C4-2B (cell line): Measurements from ENCODE around the gene NEDD4L.

Source experiments
- H3K27ac ChIP-seq: fragments of 450-650 bp; 2 replicates; pipeline ENCODE4 v1.5.1; 2017
- ZFX ChIP-seq: fragments of 450-650 bp; IDR thresholded peaks from 2 replicates; pipeline ENCODE4 v1.6.1; 2017
- TF ChIP-seq, protein P1 (sequence below): fragments of 450-650 bp; conservative IDR thresholded peaks from 2 replicates; pipeline ENCODE4 v1.5.1; 2017; ENCODE audit warnings: mild to moderate bottlenecking

The NEDD4L gene

DNA sequence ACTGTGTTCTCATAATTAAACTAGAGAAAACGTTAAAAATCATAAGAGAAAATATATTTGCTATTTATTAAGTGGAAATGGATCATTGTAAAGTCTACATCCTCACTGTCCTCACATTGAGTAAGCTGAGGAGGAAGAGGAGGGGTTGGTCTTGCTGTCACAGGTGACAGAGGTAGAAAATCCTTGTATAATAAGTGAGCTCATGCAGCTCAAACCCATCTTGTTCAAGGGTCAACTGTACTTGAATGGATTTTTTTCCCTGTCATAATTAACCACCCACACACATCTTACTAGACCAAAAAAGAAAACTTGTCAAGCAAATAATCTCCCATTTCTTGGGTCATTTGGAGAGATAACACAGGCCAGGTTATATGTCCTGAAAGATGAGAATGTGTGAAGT is 231.2 kb downstream of the NEDD4L start:
- peak overlapping the region; percentile 53 for H3K27ac ChIP-seq
- no peak for TF ChIP-seq ZFX
- TF ChIP-seq, protein P1, sequence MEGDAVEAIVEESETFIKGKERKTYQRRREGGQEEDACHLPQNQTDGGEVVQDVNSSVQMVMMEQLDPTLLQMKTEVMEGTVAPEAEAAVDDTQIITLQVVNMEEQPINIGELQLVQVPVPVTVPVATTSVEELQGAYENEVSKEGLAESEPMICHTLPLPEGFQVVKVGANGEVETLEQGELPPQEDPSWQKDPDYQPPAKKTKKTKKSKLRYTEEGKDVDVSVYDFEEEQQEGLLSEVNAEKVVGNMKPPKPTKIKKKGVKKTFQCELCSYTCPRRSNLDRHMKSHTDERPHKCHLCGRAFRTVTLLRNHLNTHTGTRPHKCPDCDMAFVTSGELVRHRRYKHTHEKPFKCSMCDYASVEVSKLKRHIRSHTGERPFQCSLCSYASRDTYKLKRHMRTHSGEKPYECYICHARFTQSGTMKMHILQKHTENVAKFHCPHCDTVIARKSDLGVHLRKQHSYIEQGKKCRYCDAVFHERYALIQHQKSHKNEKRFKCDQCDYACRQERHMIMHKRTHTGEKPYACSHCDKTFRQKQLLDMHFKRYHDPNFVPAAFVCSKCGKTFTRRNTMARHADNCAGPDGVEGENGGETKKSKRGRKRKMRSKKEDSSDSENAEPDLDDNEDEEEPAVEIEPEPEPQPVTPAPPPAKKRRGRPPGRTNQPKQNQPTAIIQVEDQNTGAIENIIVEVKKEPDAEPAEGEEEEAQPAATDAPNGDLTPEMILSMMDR, result no peak

DNA sequence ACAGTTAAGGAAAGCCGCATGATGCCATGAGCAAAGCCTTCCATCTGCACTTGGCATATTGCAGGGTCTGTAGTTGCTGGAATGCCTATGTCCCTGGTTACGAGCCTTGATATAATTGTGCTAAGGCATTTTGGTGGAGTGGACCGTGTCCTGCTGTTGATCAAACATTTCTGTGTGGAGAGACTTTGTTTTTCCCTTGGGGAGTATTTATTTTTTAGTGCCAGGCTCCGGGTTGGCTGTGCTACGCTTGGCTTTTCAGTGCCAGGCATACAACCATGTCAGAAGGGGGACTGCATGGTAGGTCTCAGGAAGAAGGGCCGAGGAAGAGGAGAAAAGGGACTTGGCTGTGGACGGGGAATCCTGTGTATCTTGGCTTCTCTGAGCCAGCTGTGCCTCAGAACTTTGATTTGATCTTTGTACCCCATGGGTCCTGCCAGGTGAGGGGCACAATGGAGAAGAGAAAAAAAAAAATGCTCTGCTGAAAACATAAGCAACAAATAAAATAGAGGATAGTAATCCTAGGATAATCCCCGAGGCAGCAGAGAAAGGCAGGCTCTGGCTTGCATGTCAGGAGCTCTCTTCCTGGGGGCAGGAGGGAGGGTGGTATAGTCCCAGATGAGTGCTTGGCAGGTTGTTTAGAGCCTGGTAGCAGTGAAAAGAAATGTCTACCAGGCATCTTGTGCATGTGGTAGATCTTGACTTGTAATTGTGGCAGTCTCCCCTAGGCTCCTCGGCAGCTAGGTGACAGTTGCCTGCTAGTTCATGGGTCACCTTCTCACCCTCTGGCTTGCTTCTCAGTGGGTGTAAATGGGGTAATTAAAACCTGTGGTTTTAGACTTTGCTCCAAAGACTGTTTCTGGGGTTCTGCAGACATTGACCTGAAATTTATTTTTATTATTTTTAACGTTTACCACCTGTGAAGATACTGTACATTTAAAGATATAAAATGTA is 233.0 kb downstream of the NEDD4L start:
- H3K27ac ChIP-seq, result peak overlapping the region; percentile 70
- TF ChIP-seq, protein P1, result no peak
- no peak for TF ChIP-seq ZFX

DNA sequence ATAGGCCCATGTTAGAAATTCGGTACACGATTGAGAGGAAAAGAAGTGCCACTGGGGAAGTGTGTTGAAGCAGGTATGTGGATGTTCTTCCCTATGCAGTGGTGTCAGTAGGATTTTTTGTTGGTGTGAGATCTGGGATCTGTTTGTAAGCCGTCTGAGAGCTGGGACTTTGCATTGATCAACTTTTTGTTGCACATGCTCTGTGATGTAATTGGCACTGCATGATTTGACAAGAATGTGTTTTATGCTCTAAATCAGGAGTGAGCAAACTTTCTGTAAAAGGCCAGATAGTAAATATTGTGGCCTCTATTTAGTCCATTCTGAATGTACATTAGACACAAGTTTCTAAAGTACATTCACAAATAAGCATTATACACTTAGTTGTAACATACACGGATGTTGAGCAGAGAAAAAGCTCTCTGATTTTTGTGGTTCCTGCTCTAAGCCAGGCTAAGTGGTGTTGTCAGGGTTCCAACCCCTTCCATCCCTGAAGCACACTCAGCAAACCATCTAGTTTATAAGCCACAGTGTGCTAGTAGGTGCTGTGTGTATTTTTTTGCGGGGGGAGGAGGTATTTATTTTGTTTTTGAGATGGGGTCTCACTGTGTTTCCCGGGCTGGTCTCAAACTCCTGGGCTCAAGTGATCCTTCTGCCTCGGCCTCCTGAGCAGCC is 235.6 kb downstream of the NEDD4L start:
- no peak for TF ChIP-seq ZFX
- TF ChIP-seq, protein P1, result no peak
- H3K27ac ChIP-seq, result peak overlapping the region; percentile 60

DNA sequence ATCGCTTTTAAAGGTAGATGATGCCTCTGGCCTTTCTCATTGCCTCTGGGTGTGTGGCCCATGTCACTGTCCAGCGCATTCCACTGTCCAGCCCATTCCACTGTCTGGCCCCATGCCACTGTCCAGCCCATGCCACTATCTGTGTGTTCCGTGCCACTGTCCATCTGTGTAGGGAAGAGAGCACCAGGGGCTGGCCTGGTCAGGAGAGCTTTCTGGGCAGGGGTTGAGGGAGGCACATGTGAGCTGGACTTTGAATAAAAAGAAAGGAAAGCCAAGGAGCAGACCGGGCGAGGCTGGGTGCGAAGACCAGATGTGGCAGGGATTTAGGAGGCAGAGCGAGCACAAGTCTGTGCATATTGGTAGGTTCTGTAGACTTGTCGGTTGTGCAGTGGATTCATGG is 236.2 kb downstream of the NEDD4L start:
- peak overlapping the region; percentile 60 for H3K27ac ChIP-seq
- TF ChIP-seq, protein P1, result no peak
- no peak for TF ChIP-seq ZFX

DNA sequence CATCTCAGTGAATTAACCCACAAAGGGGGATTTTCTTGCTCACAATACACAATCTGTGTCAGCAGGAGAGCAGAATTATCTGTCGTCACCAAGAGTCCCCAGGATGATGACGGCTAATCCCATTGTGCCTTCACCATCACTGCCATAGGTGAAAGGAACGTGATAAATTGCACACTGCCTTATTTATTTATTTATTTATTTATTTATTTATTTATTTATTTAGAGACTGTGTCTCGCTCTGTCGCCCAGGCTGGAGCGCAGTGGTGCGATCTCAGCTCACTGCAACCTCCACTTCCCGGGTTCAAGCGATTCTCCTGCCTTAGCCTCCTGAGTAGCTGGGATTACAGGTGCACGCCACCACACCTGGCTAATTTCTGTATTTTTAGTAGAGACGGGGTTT is 238.8 kb downstream of the NEDD4L start:
- H3K27ac ChIP-seq, result peak overlapping the region; percentile 64

DNA sequence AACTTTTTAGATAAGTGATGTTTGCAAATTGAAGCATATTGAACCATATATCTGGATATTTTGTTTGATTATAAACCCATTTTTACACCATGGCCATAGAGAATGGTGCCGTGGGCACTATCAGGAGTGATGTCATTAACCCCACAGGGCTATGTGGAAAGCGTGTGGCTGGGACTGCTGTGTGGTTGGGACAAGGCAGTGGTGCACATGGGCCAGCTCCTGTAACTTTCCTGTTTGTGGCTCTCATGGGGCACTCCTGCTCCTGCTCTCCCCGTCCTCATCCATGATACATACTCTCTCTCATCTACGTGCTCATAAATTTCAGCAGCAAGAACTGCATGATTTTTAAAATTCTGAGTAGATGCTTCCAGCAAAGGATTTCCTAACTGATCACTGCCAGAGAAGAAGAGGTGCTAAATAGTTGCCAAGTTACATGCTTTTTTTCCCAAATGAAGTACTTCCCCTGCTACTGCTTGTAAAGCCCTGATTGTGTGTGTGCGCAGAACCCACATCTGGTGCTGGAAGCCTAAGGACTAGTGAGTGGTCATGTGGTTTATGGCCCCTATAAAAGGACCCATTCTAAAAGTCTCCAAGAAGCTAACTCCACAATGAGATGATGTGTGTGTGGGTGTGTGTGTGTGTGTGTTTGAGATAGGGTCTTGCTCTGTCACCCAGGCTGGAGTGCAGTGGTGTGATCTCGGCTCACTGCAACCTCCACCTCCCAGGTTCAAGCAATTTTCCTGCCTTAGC is 240.8 kb downstream of the NEDD4L start:
- TF ChIP-seq ZFX, result no peak
- TF ChIP-seq, protein P1, result no peak

DNA sequence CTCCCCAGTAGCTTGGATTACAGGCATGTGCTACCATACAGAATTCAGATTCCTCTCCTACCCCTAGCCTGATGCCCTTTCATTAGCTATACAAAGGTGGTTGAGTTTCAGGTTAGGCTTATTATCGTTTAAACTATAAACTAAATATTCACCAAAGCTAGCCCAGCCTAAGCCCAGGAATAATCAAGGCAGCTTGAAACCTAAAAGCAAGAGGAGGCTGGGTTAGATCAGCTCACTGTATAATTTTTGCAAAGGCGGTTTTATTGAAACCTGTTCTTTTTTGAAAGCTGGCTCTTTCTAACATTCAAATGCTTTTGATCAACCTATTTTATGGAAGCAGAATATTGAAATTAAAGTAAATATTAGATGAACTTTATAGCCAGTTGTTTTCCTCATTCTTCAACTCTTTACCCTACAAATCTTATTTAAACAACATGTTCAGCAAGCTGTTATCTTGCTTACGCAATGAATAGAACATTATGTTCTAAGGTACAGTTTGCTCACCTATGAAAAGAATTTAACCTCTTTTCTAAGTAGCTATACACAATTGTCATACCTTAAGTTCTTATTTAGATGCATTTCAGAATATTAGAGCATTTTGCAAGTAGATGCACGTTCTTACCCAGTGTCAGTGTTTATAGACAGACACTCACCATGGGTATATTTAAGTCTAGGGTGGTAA is 241.6 kb downstream of the NEDD4L start:
- H3K27ac ChIP-seq, result peak overlapping the region; percentile 100
- no peak for TF ChIP-seq ZFX
- TF ChIP-seq, protein P1, result no peak

More for the DNA sequence above, 240.8 kb downstream of the NEDD4L start:
- H3K27ac ChIP-seq, result peak overlapping the region; percentile 100
